ENCODE results near the gene PARP11. TPM values are rescaled to one million over a fixed set of nuclear protein-coding genes. Genes with fewer than 3 reads are reported as not detected.

The PARP11 gene
- total RNA-seq: 6.1 and 6.5 TPM in 2 replicates

- peak within 1 kb of the TSS; percentile 63 for H3K4me3 ChIP-seq (ENCODE audit: low read depth, low read length)
- DNase-seq (ENCODE audit: low read depth): peak; percentile 96
- TF ChIP-seq CTCF (IDR thresholded peaks at IDR 0.05; ENCODE audit: insufficient read depth, low read depth, low read length): no peak
These were observed at the start of gene PARP11 for GRCh38 chr12:3872800-3873636. PARP11 (minus strand) TSS chr12:3873399; CDS start chr12:3873229, 170 bp downstream.

- TF ChIP-seq CTCF (IDR thresholded peaks at IDR 0.05; ENCODE audit: insufficient read depth, low read depth, low read length): no peak
- H3K4me3 ChIP-seq (ENCODE audit: low read depth, low read length): no peak overlapping the region
- no peak for DNase-seq (ENCODE audit: low read depth)
These were observed 48.8 kb upstream of the PARP11 start for GRCh38 chr12:3922033-3922432.

GRCh38 chr12:3921526-3921925, 48.3 kb upstream of the PARP11 start:
- no peak for DNase-seq (ENCODE audit: low read depth)
- H3K4me3 ChIP-seq (ENCODE audit: low read depth, low read length): no peak overlapping the region
- TF ChIP-seq CTCF (IDR thresholded peaks at IDR 0.05; ENCODE audit: insufficient read depth, low read depth, low read length): no peak

- TF ChIP-seq CTCF (IDR thresholded peaks at IDR 0.05; ENCODE audit: insufficient read depth, low read depth, low read length): no peak
- DNase-seq (ENCODE audit: low read depth): no peak
- H3K4me3 ChIP-seq (ENCODE audit: low read depth, low read length): no peak overlapping the region
These were observed 47.9 kb upstream of the PARP11 start for GRCh38 chr12:3921151-3921471.

GRCh38 chr12:3920351-3921150, 47.4 kb upstream of the PARP11 start:
- H3K4me3 ChIP-seq (ENCODE audit: low read depth, low read length): no peak overlapping the region
- no peak for DNase-seq (ENCODE audit: low read depth)
- TF ChIP-seq CTCF (IDR thresholded peaks at IDR 0.05; ENCODE audit: insufficient read depth, low read depth, low read length): no peak

GRCh38 chr12:3913278-3913677, 40.1 kb upstream of the PARP11 start:
- no peak for TF ChIP-seq CTCF (IDR thresholded peaks at IDR 0.05; ENCODE audit: insufficient read depth, low read depth, low read length)
- no peak overlapping the region for H3K4me3 ChIP-seq (ENCODE audit: low read depth, low read length)
- DNase-seq (ENCODE audit: low read depth): no peak
